DOHH2 (cell line): ENCODE results near the gene DNAAF5.
A peak's percentile ranks its signal among the peaks of the same experiment; 100 is the strongest.

Experiments
- H3F3A ChIP-seq: fragments of 200-600 bp; sonication (generic), shearing (Covaris generic); 2 replicates; pipeline ENCODE4 v1.6.0; 2016; ENCODE audit warnings: antibody characterized with exemption, mild to moderate bottlenecking; ENCODE audit not compliant: control insufficient read depth, insufficient read depth
- H3K27ac ChIP-seq: fragments of 200-600 bp; sonication (generic); 2 replicates; pipeline ENCODE4 v1.5.1; 2014; ENCODE audit warnings: low read depth, mild to moderate bottlenecking, low read length, moderate library complexity
- H3K27me3 ChIP-seq: fragments of 200-600 bp; sonication (generic); 2 replicates; pipeline ENCODE4 v1.6.1; 2014; ENCODE audit warnings: mild to moderate bottlenecking, low read length, mixed read lengths; ENCODE audit not compliant: control insufficient read depth
- H3K36me3 ChIP-seq: fragments of 200-600 bp; sonication (generic); 2 replicates; pipeline ENCODE4 v1.6.1; 2014; ENCODE audit warnings: mild to moderate bottlenecking, low read length, moderate library complexity, mixed read lengths; ENCODE audit not compliant: control insufficient read depth
- H3K4me1 ChIP-seq: fragments of 200-600 bp; sonication (generic); 2 replicates; pipeline ENCODE4 v1.6.1; 2014; ENCODE audit warnings: mild to moderate bottlenecking, low read length, mixed read lengths; ENCODE audit not compliant: control insufficient read depth
- H3K4me2 ChIP-seq: fragments of 200-600 bp; sonication (generic); 2 replicates; pipeline ENCODE4 v1.6.0; 2014; ENCODE audit warnings: mild to moderate bottlenecking, low read length, moderate library complexity
- H3K4me3 ChIP-seq: fragments of 200-600 bp; sonication (generic); 2 replicates; pipeline ENCODE4 v1.5.1; 2014; ENCODE audit warnings: mild to moderate bottlenecking, low read length, mixed read lengths
- H3K79me2 ChIP-seq: fragments of 200-600 bp; sonication (generic); 2 replicates; pipeline ENCODE4 v1.6.1; 2014; ENCODE audit warnings: mild to moderate bottlenecking, low read length, mixed read lengths; ENCODE audit not compliant: control insufficient read depth
- H3K9me2 ChIP-seq: fragments of 200-600 bp; sonication (generic); replicated peaks from 2 replicates; pipeline ENCODE4 v1.6.1; 2014; ENCODE audit warnings: mild to moderate bottlenecking, low read length, mixed read lengths; ENCODE audit not compliant: control insufficient read depth
- H3K9me3 ChIP-seq: fragments of 200-600 bp; sonication (generic); 2 replicates; pipeline ENCODE4 v1.6.1; 2014; ENCODE audit warnings: antibody characterized with exemption, low read length, mixed read lengths; ENCODE audit not compliant: control insufficient read depth, insufficient read depth
- H4K20me1 ChIP-seq: fragments of 200-600 bp; sonication (generic); 2 replicates; pipeline ENCODE4 v1.6.0; 2014; ENCODE audit warnings: low read depth, mild to moderate bottlenecking, antibody characterized with exemption, low read length, moderate library complexity; ENCODE audit not compliant: control insufficient read depth, insufficient read depth
- EZH2phosphoT487 ChIP-seq: fragments of 200-600 bp; sonication (generic); IDR thresholded peaks from 2 replicates; pipeline ENCODE4 v1.6.1; 2017; ENCODE audit warnings: borderline replicate concordance, mild to moderate bottlenecking, antibody characterized with exemption, low read length, moderate library complexity, mixed read lengths
- TF ChIP-seq, protein P1 (sequence below): fragments of 200-600 bp; sonication (generic); IDR thresholded peaks from one replicate; pipeline ENCODE4 v1.5.1; 2014; ENCODE audit warnings: antibody characterized with exemption, mild to moderate bottlenecking, low read depth, low read length; ENCODE audit not compliant: poor library complexity, severe bottlenecking

DNAAF5 gene

DNA sequence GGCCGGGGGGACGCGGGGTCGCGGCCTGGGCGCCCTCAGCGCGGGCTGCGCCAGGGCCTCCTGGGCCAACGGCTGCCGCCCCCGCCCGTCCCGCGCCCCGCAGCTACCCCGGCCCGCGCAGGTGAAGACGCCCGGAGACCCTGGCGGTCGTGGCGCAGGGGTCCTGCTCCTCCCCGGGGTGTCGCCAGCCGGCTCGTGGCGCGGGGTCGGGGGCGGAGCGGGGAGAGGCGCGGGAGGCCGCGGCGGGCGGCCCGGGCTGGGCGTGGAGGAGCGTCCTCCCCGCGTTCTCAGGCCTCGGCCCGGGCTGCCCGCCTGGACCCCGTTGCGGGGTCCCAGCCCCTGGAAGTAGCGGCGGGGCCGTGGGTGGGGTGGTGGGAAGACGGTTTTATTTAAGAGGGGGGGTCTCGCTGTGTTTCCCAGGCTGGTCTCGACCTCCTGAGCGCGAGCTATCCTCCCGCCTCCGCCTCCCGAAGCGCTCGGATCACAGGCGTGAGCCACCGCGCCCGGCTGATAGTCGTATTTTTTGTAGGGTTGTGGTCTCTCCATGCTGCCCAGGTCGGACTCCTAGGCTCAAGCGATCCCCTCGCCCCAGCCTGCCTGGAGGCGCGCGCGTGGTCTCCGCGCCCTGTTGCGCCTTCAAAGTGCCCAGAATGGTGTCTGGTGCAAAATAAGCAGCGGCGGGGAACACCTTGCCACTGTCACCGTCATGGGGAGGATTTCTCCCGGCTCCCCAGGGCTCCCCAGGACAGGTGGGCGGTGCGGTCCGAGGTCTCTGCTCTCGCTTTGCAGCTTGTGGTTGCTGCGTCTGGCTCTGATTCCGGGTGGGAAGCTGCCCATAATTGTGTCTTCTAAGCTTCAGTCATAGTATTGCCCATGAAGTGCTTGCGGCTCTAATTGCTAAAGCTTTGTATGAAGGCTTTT lies 90.5 kb downstream of the DNAAF5 start:
- Histone ChIP-seq H4K20me1 (peaks cover 22% of the 10 kb centered on the region), H3K9me3 (no peaks in the 10 kb centered on the region; the same call in 1 of the 2 replicates), H3K36me3 (peaks cover 19% of the 10 kb centered on the region), H3K79me2 (peaks cover 53% of the 10 kb centered on the region), H3K4me1 (peaks cover 56% of the 10 kb centered on the region), H3K4me3 (peak overlapping the region; percentile 90), H3K27me3 (peaks cover 28% of the 10 kb centered on the region), H3K4me2 (peak overlapping the region; percentile 69), H3F3A (no peaks in the 10 kb centered on the region; the same call in 1 of the 2 replicates), H3K27ac (0 out of 2 replicates have a peak overlapping the region, but pooled peaks have one; percentile 7), H3K9me2 (no peaks in the 10 kb centered on the region)
- TF ChIP-seq, protein P1, sequence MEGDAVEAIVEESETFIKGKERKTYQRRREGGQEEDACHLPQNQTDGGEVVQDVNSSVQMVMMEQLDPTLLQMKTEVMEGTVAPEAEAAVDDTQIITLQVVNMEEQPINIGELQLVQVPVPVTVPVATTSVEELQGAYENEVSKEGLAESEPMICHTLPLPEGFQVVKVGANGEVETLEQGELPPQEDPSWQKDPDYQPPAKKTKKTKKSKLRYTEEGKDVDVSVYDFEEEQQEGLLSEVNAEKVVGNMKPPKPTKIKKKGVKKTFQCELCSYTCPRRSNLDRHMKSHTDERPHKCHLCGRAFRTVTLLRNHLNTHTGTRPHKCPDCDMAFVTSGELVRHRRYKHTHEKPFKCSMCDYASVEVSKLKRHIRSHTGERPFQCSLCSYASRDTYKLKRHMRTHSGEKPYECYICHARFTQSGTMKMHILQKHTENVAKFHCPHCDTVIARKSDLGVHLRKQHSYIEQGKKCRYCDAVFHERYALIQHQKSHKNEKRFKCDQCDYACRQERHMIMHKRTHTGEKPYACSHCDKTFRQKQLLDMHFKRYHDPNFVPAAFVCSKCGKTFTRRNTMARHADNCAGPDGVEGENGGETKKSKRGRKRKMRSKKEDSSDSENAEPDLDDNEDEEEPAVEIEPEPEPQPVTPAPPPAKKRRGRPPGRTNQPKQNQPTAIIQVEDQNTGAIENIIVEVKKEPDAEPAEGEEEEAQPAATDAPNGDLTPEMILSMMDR, result no peak
- no peak for TF ChIP-seq EZH2phosphoT487

DNA sequence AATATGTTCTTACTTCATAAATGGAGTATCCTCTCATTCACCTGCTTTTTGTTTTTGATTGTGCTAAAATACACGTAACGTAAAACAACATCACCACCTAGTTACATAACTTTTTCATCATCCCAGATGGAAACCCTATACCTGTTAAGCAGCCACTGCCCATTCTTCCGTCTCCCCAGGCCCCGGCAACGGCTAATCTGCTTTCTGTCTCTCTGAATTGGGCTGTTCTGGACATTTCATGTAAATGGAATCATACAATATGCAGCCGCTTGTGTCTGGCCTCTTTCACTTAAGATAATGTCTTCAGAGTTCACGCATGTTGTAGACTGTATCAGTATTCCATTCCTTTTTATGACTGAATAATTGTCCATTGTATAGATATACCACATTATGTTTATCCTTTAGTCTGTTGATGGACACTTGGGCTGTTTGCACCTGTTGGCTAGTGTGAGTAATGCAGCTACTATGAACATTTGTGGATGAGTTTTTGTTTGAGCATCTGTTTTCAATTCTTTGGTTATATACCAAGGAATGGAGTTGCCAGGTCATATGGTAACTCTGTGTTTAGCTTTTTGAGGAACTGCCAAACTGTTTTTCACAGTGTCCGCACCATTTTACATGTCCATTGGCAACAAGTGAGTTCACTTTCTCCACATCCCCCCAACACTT lies 91.7 kb downstream of the DNAAF5 start:
- no peaks in the 10 kb centered on the region; the same call in 1 of the 2 replicates for H3F3A ChIP-seq
- no peaks in the 10 kb centered on the region for H3K9me2 ChIP-seq
- H3K4me1 ChIP-seq, result peaks cover 49% of the 10 kb centered on the region
- no peak overlapping the region for H3K27ac ChIP-seq
- peak overlapping the region; percentile 90 for H3K4me3 ChIP-seq
- H3K9me3 ChIP-seq, result no peaks in the 10 kb centered on the region; the same call in 1 of the 2 replicates
- peaks cover 26% of the 10 kb centered on the region for H3K36me3 ChIP-seq
- peaks cover 23% of the 10 kb centered on the region for H4K20me1 ChIP-seq
- H3K27me3 ChIP-seq, result peaks cover 20% of the 10 kb centered on the region
- peaks cover 65% of the 10 kb centered on the region for H3K79me2 ChIP-seq
- TF ChIP-seq, protein P1, result peak; percentile 73
- no peak for TF ChIP-seq EZH2phosphoT487
- H3K4me2 ChIP-seq, result peak overlapping the region; percentile 69

- peaks cover 6% of the 10 kb centered on the region for H3K27me3 ChIP-seq
- peaks cover 33% of the 10 kb centered on the region for H3K36me3 ChIP-seq
- peak overlapping the region; percentile 1; the same call in 1 of the 2 replicates for H3K4me3 ChIP-seq
- no peak overlapping the region for H3K27ac ChIP-seq
- no peaks in the 10 kb centered on the region; the same call in 1 of the 2 replicates for H3K9me3 ChIP-seq
- peaks cover 42% of the 10 kb centered on the region for H3K4me1 ChIP-seq
- TF ChIP-seq EZH2phosphoT487, result no peak
- TF ChIP-seq, protein P1, result no peak
- H3K4me2 ChIP-seq, result peak overlapping the region; percentile 37
- H3K79me2 ChIP-seq, result peaks cover 87% of the 10 kb centered on the region
- no peaks in the 10 kb centered on the region for H3K9me2 ChIP-seq
- no peaks in the 10 kb centered on the region; the same call in 1 of the 2 replicates for H3F3A ChIP-seq
- peaks cover 33% of the 10 kb centered on the region for H4K20me1 ChIP-seq
Observed at GRCh38 chr7:820341-820740, 93.8 kb downstream of the DNAAF5 start.
